Suppressor macrophage treated with lipopolysaccharide for 1 hour (primary cell): ENCODE measurements around the gene CEP135.
"Not testable (repeated sequence)": the region's sequence is repeated elsewhere in the genome, so short reads cannot be mapped to it uniquely, and the experiment has no call there.

Experiments used
- DNase-seq, 3 donors: peaks; one replicate each; pipeline ENCODE4 v3.0.0-alpha.2; 2020 to 2022

The CEP135 gene

DNA sequence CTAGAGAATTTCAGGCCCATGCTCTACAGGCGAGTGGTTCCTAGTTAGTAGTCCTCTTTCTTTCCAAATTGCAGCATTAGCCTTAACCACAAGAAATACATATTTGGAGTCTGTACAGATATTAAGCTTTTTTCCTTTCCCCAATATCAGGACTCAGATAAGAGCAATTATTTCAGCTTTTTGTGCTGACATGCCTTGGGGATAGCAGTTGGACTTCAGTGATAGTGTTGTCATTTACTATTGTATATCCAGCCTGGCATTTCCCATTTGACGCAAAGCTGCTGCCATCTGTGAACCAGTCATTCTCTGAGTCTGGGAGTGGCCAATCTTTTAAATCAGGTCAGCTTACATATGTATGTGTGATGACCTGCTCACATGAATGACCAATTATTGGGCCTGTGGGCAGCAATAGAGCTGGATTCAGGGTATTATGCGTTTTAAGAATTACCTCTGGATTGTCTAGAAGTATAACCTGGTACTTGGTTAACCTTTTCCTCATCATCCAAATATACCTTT is 6.8 kb upstream of the CEP135 start:
- DNase-seq = peak; percentile 22 to 37 (median 27)

DNA sequence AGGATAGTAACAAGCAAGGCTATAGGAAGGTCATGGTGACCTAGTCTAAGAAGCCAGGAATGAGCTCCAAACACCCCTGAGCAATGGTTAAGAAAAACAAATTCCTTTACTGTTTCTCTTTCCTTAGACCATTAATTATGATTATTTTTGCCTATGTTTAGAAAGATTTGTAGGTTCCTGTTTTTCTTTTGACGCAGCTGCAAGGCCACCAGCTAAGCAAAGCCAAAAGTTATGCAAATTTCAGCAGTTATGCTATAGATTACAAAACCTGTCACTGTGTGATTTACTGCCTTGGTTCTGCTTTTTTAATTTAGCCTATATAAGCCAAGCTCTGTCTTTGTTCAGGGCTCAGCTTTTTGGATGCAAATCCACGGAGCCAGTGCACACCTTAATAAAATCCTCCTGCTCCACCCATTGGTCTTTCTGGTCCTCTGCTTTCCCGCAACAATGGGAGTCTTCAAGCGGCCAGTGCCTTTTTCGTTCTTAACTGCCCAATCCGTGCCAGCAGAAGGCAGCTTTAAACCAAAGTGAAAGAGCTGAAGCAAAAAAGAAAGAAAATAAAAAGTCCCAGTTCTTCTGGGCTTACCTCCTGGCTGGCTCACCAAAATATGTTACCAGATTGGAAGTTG is 1.4 kb upstream of the CEP135 start:
- DNase-seq = peak; percentile 67 to 91 (median 84)

DNA sequence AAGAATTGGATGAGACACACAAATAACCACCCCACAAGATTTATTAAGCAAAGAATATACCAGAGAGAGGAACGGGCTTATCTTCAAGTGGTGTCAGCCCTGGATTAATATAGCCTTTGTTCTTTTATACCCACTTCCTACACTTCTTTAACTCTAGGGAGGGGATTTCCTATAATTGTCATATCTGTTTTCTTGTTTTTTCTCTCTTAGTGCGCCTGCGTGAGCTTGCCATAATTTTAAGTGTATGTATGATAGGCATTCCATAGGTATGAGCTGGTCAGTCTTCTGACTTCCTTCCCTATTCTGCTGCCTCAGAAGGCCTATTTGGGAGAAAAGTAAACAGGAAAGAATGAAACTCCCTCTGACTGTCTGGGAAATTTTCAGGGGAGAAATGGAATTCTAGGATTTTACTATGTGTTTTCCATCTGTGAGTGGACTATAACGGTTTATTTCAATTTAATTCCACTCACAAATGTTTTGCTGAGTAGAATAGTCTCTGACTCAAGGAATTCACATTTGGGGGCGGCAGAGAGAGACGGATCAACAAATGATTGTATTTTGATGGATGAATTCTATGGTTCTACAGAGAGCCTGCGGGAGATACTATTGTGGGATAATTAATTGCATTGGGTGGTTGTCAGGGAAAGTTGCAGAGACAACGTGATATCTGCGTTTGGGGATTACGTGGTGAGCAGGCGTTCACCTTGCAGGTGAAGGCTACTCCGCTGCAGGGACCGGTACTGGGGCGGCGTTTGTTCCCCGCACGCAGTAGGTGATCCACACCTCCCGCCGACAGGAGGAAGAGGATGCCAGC is 626 bp upstream of the CEP135 start:
- peak; percentile 79 to 94 (median 91) for DNase-seq

DNA sequence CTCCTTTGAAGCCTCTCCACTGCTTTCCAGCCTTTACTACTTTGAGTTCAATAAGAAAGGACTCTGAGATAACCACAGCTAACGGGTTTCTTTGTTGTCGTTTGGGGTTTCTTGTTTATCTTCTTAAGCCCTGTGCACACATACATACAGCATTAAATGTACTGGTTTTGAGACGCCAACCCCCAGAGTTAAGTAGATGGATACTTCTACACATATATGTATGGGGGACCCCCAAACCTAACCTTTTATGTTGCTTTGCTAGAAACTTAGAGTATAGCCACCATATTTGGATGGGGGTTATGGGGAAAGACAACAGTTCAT is 697 bp downstream of the CEP135 start:
- peak in 1 of 3 donors; percentile 1 for DNase-seq

DNA sequence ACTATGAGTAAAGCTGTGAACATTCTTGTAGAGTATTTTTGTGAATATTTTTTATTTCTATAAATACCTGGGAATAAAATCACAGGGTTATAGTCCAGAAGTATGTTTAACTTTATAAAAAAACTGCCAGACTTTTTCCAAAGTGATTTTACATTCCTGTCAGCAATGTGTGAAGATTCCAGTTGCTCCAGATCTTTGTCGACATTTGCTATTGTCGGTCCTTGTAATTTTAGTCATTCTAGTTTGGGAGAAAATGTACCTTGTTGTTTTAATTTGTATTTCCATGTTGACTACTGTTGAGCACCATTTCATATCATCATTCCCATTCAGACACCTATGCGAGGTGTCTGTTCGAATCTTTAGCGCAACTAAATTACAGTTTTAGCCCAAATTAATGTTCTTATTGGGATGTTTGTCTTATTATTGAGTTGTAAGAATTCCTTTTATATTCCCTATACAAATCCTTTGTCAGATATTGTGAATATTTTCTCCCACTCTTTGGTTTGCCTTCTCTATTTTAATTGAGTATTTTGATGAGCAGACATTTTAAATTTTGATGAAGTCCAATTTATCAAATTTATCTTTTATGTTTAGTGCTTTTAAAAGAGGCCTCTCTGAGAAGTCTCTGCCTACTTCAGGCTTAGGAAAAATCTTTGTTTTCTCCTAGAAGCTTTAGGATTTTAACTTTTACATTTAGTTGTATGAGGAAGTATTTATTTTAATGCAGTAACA is 2.6 kb downstream of the CEP135 start:
- no peak for DNase-seq

DNA sequence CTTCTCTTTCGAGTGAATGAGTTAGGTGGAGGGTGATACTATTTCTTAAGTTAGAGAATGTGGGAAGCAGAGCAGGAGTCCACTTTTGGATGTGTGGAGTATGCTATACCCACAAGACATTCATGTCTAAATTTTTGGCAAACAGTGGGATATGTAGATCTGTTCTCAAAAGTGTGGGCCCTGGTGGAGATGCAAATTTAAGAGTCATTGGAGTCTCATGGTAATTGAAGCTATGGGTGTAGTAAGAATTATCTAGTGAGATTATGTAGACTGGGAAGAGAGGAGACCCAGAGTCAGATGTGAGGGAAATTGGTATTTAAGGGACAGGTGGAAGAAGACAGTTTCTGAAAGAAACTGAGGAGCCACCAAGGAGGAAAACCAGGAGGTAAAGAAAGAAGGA is 7.0 kb downstream of the CEP135 start:
- no peak for DNase-seq

DNA sequence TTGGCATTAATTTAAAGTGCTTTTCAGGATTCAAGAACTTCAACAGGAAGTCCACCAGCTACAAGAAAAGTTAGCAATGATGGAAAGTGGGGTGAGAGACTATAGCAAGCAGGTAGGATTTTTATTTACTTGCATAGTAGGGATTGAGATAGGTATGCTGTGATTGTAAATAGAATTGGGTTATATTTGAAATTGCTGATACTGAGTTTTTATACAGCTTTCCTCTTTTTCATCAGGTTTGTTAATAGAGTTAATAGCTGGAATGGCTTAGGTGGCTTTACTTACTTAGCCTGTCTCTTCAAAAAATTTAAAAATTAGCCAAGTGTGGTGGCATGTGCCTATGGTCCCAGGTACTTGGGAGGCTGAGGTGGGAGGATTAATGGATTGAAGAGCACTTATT is 10.9 kb downstream of the CEP135 start:
- no peak for DNase-seq

DNA sequence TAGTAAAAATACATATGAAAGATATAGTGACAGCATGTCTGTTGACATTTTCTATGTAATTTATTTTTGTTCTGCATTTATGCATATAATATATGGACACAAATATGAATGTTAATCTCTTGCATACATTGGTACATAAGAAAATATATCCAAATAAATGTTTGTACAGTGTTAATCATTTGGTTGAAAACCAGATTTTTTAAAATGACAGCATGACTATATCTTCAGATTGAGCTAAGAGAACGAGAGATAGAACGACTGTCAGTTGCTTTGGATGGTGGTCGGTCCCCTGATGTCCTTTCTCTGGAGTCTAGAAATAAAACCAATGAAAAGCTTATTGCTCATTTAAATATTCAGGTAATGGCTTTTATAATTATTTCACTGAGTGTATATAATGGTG is 15.3 kb downstream of the CEP135 start:
- DNase-seq = no peak

DNA sequence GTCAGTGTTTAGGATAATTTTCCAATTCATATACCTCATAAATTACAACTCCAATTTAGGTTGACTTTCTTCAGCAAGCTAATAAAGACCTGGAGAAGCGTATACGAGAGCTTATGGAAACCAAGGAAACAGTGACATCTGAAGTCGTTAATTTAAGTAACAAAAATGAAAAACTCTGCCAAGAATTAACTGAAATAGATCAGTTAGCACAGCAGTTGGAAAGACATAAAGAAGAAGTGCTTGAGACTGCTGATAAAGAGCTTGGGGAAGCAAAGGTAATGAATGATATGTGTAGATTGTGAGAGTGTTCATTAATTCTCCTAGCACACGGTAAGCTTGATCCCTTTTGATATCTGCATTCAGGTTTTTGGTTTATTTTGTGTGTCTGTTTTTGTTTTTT is 16.8 kb downstream of the CEP135 start:
- no peak for DNase-seq

DNA sequence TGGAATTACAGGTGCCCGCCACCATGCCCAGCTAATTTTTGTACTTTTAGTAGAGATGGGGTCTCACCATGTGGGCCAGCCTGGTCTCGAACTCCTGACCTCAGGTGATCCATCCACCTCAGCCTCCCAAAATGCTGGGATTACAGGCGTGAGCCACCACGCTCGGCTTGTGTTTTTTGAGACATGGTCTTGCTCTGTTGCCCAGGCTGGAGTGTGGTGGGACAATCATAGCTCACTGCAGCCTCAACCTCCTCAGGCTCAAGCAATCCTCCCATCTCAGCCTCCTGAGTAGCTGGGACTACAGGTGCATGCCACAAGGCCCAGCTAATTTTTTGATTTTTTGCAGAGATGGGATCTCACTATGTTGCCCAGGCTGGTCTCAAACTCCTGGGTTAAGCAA is 17.6 kb downstream of the CEP135 start:
- not testable (repeated sequence) for DNase-seq

DNA sequence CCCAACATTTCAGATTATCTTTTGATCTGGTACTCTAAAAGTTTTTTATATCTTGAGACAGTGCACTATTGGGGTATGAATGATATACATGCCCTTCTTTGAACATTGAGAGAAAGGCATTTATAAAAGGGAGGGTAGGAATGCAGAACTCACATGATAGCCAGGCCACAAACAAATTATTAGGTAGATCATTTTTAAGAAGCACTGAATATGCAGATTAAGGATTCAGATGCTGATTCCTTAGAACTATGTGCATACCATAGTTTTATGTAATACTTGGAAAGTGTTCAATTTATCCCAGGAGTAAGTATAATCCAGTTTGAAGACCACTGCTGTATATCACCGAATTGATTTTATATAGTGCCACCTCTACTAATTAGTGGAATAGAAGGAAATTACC is 18.6 kb downstream of the CEP135 start:
- DNase-seq = no peak

DNA sequence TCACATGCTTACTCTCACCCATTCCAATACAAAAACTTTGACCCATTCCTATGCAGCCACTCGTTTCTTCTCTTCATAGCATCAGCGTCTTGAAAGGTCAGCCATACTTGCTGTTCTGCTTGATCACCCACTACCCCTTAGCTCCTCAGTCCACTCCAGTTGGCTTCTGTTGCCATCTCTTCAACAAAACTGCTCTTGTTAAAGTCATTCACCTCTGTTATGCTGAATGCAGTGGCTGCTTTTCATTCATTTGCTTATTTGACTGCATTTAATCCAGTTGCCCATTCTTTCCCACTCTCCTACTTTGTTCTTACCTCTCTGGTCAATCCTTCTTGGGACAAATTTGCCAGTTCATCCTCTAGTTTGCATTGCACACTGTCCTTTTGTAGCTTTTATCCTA is 24.9 kb downstream of the CEP135 start:
- peak in 1 of 3 donors; percentile 16 for DNase-seq

DNA sequence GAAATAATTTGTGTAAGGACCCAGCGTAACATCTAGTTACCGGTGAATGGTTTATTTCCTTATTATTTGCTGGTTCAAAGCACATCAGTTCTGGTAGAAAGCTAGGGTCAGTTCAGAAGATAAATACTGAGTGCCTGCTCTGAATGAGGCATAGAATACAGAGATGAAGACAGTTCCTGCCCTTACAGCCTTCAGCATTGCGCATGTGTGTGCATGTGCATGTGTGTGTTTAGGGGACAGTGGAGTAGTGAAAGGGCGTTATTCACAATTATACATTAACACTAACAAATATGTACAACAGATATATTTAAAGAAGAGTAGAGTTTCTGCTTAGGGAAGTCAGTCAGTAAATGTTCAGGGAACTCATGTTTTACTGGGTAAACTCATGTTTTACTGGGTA is 29.1 kb downstream of the CEP135 start:
- no peak for DNase-seq

DNA sequence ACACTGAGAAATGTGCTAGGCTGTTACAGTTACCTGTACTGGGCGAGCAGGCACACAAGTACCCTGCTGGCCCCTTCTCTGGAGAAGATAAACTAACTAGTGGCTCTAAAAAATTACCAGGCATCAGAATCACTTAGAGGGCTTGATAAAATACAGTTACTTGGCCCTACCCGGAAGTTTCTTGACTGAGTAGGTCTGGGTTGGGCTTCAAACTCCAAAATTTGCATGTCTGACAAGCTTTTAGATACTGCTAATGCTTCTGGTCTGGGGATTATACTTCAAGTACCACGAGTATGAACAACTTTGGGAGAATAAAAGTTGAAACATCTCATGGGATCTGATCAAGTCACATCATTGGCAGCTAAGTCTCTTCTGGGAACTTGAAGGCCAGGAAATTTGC is 30.8 kb downstream of the CEP135 start:
- DNase-seq = peak in 1 of 3 donors; percentile 14

DNA sequence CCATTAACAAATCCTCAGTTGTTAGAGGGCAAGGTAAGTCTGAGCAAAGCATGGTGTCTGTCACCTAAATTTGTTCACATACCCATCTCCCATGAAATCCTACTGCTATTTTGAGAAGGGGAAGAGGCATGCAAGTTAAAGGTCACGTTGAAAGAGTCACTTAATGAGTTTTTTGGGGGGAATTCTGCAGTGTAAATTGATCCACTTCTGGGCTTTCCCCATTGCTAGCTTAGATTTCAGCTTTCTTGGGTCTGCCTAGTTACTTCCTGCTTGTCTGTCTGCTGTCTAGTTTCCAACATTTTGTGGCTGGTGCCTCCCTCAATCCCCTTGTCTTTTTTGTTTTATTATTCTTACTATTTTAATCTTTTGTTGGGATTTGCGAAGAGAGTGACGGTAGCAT is 32.0 kb downstream of the CEP135 start:
- peak; percentile 39 to 59 (median 52) for DNase-seq

DNA sequence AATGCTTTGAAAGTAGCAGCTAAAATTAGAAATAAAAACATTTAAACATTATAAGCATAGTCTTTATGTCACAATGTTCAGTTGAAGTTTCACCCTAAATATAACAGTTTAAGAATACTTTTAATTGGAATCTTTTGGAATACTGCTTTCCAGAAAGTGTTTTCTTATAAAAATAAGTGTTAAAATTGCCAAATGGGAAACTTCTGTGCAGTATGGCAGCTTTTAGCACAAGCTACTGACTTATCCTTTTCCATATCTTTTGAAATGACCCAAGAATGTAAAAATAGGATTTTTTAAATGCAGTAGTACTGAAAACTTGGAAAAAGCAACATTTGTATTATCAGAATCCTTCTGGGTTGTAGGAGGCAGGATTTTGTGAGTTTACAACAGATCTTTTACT is 34.2 kb downstream of the CEP135 start:
- no peak for DNase-seq

DNA sequence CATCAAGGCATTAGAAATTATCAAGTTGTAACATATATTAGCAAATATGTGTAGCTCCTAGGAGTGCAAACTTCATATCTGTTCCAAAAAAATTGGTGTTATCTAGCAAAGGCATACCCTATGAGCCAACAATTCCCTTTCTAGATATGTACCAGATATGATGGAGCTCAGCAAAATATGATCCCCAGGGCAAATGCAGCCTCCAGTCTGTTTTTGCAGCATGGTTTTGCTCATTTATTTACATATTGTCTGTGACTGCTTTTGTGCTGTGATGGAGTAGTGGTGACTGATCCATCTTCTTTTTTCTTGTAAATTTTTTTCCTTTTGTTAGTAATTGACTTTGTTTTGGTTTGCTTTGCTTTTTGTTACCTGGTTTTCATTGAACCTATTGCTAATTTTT is 41.0 kb downstream of the CEP135 start:
- DNase-seq = no peak

DNA sequence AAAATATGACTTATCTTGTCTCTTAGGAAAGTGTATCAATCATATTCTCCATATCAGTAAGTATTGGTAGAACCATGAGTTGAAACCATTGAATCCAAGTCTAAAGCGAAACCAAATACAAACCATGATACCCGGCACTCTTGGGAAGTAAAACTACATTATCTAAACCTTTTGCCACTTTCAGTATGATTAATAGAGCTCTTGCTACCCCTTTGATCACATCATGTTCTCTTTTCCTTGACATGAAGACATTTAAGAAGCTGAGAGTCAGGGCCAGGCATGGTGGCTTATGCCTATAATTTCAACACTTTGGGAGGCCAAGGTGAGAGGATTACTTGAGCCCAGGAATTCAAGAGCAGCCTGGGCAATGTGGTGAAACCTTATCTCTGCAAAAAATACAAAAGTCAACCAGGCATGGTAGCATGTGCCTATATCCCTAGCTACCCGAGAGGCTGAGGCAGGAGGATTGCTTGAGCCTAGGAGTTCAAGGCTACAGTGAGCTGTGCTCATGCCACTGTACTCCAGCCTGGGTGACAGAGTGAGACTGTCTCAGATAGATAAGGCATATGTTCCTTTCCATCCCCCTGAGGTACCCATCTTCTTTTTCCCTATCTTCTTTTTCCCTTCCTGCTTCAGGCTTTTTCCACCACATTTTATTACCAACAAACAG is 45.4 kb downstream of the CEP135 start:
- no peak for DNase-seq

DNA sequence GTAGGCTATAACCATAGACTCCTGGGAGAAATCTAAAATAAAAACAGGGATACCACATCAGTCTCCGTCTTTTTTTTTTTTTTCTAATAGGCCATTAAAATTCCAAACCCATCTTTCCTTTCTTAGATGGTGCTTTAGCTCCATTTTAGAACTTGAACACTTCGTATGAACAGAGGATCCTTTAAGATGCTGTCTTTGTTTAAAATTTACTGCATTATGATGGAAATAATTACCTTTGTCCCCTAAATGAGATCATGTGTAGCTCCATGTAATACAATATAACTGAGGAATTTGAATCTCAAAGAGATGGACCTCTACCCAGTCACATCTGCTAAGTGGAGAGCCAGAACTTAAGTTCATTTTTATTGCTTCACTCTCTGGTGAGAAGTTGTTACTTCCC is 47.9 kb downstream of the CEP135 start:
- DNase-seq = no peak

DNA sequence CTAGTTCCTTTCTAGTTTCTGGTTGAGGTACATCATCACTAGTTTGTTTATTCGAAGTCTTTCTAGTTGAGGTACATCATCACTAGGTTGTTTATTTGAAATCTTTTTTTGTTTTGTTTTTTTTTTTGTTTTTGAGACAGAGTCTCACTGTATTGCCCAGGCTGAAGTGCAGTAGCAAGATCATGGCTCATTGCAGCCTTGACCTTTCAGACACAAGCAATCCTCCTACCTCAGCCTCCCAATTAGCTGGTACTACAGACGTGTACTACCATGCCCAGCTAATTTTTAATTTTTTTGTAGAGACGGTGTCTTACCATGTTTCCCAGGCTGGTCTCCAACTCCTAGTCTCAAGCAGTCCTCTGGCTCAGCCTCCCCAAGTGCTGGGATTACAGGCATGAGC is 54.9 kb downstream of the CEP135 start:
- no peak for DNase-seq

DNA sequence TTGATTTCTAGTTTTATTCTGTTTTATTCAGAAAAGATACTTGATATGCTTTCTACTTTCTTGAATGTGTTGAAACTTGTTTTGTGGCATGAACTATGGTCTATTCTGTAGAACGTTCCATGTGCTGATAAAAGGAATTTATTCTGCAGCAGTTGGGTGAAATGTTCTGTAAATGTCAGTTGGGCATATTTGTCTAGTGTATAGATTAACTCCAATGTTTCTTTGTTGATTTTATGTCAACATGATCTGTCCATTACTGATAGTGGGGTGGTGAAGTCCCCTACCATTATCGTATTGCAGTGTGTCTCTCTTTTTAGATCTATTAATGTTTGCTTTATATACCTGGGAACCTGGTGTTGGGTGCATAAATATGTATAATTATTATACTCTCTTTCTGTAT is 55.5 kb downstream of the CEP135 start:
- DNase-seq = no peak

DNA sequence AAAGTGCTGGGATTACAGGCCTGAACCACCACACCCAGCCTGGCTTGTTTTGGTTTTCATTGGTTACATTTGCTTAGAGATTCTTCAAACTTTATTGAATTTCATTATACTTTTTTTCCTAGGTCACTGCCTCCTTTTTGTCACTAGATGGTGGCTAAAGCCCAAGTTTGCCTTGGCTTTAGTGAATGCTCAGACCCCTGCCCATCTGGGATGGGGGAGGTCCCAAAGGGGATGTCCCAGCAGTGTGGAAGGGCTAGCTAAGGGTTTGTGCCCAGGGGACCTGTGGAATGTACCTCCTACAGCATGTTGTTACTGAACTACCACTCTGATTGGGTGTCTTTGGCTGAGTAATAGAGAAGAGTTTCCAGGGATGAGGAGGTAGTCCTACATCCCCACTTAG is 58.4 kb downstream of the CEP135 start:
- DNase-seq = no peak

DNA sequence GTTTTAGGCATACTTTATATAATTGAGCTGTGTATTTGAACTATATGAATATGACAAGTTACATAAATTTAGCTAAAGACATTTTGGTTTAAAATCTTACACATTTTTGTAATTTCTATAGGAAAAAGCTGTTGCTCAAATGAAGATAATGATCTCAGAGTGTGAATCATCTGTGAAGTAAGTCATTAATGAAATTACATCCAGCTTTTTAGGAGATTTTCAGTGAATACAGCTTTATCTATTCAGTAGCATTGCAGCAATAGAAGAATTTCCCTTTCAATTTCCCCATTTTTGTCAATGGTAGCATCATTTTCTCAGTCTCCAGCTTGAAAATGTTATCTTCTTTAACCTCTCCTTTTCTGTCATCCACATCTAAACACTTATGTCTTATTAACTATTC is 59.5 kb downstream of the CEP135 start:
- DNase-seq = peak; percentile 32 to 76 (median 58)
